HPDE6-E6E7 (cell line): ENCODE measurements around the gene NLRC5.
"Not testable (repeated sequence)": the region's sequence is repeated elsewhere in the genome, so short reads cannot be mapped to it uniquely, and the experiment has no call there.

Experiments
- DNase-seq: peaks from one replicate; pipeline ENCODE4 v3.0.0; 2011; ENCODE audit warnings: missing footprints; ENCODE audit errors: extremely low spot score

The NLRC5 gene

DNA sequence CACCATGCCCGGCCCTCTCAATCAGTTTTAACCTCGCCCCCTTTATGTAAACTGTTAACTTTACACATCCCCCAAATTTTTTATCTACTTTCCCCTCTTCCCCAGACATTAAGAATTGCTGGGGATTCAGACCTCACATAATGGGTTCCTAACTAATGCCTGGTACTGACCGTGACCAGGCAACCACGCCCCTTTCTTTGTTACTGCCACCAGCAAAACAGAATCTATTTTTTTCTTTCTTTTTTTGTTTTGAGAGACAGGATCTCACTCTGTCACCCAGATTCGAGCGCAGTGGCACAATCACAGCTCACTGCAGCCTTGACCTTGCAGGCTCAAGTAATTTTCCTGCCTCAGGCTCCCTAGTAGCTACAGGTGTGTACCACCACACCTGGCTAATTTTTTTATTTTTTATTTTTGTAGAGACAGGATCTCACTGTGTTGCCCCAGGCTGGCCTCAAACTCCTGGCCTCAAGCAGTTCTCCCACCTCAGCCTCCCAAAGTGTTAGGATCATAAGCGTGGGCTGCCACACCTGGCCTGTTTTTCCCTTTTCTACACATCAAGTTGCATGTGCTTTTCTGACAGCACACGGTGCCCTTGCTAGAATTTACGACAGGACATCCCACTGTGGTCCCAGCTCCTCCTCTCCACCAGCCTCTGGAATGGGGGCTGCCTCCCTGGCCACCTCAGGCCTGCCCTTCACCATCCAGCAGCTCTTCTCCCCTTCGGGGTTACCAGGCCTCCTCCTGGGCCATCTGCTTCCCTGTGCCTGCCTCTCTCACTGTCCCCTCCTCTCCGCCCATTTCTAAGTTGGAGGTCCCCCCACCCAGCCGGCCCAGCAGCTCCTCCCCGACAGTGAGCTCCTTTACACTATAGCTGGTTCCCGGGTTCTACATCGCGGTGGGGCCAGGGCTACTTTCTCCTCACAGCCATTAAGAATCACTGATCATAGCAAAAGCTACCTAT, 113.8 kb downstream of the NLRC5 start:
- DNase-seq = no peak

DNA sequence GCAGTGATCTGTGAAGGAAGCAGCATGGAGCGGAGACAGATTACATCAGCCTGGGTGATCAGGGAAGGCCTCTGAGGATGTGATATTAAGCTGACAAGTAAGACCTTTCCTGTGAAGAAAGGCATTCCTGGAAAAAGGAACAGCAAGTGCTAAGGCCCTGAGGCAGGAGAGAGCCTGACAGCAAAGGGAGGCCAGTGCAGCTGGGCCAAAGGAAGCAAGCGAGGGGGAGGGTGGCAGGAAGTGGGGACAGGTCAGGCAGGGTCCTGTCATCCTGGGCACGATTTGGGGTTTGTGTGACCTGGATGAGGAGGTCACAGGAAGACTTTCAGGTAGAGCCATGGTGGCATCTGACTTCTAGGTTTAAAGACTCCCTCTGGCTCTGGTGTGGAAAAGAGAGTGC, 115.3 kb downstream of the NLRC5 start:
- DNase-seq = no peak

DNA sequence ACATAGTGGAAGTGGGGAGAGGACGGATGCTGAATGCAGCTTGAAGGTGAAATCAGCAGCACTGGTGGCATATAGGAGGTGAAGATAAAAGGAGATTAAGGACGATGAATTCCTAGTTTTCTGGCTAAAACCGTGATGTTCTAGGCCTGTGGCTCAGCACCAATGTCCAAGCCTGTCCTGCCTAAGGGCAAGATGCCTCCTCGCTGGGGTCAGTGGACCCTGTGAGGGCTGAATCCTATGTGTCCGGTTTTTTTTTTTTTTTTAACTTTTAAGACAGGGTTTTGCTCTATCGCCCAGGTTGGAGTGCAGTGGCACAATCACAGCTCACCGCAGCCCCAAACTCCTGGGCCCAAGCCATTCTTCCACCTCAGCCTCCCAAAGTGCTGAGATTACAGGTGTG, 115.8 kb downstream of the NLRC5 start:
- no peak for DNase-seq

DNA sequence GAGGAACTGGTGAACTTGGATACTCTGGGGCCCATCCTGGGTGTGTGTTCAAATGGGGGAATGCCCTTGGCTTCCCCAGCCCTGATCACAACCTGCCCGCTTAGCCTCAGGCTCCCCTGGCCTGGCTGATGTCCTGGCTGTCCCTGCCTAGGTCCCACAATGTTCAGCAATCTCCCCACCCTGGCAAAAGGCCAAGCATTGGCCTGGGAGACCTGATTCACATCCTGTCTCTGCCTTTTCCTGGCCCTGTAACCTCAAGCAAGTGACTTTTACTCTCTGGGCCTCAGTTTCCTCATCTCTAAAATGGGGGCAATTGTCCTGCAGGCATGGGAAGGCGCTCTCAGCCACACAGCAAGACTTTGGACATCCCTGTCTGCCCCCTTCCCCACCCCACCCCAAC, 117.4 kb downstream of the NLRC5 start:
- DNase-seq = no peak

DNA sequence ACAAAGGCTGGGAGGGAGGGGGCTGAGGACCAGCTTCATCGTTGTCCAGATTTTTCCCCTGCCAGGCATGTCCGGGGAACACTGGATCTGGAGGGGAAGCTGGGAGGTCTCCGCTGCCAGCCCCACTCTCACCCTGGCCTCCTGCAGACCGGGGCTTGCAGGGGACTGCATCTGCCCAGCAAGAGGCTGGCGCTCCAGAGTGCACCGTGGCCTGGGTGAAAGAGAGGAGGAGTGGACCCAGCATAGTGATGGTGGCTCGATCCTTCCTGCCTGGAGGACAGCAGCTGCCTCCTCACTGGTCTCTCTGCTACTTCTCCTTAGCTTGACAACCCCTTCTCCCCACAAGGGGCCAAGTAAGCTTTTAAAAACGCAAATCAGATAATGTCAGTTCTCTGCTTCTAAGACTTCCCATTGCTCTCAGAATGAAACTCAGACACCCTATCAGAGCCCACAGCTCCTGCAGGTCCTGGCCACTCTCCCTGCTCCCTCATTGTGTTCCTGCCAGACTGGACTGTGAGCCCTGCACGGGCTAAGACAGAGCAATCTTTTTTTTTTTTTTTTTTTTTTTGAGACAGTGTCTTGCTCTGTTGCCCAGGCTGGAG, 118.1 kb downstream of the NLRC5 start:
- DNase-seq = no peak

DNA sequence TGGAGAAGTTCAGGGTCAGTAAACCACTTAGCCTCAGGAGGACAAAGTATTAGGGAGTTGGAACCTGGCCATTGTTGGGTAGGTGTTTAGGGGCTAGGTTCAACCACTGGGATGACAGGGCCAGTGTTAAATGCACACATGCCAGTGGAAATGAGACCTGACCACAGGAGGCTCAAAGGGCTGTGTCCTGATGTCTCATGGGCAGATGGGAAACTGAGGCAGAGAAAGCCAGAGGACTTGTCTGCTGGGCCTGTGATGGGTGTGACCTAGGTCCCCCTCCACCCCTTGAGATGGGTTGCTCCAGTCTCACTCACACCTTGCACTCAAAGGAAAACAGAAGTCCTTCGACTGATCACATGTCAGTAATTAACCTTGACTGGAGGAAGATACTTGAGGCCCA, 119.1 kb downstream of the NLRC5 start:
- no peak for DNase-seq

DNA sequence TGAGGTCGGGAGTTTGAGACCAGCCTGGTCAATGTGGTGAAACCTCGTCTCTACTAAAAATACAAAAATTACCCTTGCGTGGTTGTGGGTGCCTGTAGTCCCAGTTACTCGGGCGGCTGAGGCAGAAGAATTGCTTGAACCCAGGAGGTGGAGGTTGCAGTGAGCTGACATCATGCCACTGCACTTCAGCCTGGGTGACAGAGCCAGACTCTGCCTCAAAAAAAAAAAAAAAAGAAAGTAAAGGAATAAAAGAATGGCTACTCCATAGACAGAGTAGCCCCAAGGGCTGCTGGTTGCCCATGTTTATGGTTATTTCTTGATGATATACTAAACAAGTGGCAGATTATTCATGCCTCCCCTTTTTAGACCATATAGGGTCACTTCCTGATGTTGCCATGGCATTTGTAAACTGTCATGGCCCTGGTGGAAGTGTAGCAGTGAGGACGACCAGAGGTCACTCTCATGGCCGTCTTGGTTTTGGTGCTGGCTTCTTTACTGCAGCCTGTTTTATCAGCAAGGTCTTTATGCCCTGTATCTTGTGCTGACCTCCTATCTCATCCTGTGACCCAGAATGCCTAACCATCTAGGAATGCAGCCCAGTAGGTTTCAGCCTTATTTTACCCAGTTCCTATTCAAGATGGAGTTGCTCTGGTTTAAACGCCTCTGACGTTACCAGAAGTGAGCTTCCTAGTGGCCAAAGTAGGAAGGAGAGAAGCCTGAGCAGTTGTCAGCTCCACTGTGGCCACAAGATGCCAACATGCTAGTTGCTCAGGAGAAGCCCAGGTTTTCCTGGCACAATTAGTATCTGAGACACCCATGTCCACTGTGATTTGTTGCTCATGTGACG, 120.1 kb downstream of the NLRC5 start:
- not testable (repeated sequence) for DNase-seq

DNA sequence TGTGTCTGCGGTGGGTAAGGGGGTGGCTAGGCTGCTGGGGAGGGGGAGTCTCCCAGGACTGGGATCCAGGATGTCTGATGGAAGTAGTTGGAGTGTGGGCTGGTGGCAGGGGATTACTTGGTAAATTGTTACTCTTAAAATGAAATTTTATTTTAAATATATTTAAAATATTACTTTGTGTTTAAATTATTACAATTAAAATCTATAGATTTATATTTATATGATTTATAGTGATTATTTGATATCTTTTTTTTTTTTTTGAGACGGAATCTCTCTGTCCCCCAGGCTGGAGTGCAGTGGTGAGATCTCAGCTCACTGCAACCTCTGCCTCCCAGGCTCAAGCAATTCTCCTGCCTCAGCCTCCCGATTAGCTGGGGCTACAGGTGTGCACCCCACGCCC, 121.6 kb downstream of the NLRC5 start:
- DNase-seq = no peak

DNA sequence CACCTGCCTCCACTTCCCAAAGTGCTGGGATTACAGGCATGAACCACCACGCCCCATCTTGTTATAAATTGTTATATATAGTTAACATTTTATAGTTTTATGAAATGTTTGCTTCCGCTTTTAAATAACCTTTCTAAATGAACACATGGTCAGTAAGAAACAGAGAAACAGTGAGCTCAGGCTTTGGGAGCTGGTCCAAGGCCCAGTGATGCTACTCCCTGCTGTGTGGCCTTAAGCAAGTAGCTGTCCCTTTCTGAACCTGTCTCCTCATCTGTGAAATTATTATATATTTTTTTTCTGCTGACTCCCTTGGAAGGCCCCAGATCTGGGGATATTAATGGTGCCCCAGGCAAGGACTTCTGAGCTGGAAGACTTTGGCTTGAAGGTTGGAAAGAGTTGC, 122.1 kb downstream of the NLRC5 start:
- no peak for DNase-seq

DNA sequence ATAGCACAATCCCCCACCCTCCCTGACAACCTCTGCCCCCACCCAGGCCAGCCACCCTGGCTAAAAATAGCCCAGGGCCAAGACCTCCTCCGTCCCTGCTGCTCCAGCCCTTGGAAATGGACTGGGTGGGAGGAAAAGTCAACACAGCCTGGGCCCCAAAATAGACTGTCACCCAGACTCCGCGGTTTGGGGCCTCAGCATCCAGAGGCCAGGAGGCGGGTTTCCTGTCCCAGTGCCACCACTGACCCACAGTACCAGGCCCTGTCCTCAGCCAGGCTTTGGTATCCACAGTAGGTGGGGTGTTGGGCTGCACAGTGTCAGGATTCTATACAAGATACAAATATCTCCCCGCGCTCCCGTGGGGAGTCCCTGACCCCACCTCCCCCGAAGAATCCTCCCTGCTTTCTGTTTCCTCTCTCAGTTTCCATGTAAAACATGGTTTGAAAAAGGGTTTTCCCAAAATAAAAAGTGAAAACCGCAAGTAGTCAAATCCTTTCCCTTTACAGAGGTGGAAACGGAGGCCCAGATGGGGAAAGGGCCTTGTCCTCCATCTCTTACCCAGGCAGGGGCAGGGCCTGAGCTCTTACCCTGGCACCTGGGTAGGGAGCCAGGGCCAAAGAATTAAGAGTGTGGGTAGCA, 123.2 kb downstream of the NLRC5 start:
- no peak for DNase-seq

DNA sequence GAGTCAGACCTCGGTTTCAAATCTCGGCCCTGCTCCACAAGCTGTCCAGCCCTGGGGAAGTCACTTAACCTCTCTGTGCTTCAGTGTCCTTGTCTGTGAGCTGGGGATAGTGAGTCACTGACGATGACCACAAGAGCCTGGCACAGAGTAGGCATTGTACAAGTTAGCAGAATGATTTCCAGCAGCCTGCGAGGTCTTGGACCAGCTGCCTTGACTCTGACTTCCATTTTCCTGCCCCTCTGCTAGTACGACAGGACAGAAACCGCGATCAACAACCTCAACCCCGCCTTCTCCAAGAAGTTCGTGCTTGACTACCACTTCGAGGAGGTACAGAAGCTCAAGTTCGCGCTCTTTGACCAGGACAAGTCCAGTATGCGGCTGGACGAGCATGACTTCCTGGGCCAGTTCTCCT, 123.7 kb downstream of the NLRC5 start:
- DNase-seq = no peak

DNA sequence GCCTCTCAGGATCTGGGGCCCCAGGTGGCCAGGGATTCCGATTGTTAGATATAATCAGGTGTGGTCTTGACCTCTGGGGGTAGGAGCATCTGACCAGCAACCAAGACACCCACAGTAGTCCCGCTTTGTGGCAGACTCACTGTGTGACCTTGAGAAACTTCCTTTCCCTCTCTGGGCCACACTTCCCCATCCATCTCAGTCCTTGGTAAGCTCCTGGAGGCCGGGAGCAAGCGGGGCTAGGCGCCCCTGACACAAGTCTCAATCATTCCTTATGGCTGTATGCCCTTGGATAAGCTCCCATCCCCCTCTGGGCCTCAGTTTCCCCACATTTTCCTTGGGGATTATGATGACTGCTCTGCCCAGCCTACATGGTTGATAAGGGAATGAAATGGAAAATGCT, 124.3 kb downstream of the NLRC5 start:
- DNase-seq = no peak

DNA sequence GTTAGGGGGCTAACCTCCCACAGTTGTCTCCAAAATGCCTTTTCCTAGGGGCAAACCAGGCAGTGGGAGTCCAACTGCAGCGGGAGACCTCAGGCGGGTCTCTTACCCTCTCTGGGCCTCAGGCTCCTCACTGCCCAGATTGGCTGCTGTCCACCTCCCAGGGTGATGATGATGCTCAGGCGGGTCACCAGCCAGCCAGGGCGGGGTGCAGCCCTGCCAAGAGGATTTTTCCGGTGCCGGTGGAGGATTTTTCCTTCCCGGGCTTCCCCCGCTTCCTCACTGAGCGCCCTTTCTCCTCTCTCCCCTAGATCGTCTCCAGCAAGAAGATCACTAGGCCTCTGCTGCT, 125.8 kb downstream of the NLRC5 start:
- DNase-seq = no peak

DNA sequence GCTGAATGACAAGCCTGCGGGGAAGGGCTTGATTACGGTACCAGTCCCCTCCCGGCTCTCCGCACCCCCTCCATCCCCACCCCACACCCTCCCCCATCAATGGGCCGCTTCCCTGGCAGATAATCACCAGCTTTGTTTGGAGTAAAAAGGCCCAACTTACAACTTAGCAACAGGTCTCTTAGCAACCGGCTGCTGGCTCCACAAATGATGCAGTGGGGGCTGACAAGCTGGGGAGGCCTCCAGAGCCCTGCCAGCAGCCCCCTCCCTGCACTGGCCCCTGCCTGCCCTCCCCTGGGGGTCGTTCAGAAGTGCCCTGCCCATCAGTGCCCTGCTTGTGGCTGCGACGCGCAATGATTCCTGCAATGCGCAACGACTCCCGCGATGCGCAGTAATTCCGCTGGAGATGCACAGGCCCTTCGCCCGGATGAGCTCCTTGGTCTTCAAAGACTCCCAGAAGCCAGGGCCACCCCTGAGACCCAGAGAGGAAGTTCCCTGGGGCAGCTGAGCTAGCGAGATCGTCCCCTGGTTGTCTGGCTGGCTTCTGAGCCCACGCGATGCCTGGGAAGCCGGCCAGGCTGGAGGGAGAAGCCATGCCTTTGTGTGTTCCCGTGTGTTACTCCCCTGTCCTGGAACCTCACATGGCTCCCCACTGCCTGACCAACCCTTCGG, 126.3 kb downstream of the NLRC5 start:
- DNase-seq = no peak

DNA sequence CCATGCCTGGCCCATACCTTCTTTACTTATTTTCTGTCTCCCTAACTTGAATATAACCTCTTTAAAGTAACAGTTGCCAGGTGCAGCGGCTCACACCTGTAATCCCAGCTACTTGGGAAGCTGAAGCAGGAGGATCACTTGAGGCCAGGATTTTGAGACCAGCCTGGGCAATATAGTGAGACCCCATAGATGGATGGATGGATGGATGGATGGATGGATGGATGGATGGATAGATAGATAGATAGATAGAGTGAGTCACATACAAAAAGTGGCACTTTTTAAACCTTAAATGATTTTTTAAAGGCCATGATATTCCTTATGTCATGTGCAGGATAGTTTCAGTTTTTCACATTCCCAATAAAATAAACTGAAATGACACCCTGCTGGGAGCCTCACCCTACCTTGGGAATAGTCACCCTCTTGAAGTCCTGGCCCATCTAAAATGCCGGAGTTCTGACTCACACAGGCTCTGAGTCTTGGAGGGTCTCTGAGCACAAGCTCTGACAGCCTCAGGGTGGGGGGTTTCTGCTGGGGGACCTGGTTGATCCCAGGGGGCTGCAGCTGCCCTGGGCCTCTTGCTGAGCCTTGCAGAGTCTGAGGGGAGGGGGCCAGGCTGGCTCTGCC, 129.2 kb downstream of the NLRC5 start:
- DNase-seq = no peak

DNA sequence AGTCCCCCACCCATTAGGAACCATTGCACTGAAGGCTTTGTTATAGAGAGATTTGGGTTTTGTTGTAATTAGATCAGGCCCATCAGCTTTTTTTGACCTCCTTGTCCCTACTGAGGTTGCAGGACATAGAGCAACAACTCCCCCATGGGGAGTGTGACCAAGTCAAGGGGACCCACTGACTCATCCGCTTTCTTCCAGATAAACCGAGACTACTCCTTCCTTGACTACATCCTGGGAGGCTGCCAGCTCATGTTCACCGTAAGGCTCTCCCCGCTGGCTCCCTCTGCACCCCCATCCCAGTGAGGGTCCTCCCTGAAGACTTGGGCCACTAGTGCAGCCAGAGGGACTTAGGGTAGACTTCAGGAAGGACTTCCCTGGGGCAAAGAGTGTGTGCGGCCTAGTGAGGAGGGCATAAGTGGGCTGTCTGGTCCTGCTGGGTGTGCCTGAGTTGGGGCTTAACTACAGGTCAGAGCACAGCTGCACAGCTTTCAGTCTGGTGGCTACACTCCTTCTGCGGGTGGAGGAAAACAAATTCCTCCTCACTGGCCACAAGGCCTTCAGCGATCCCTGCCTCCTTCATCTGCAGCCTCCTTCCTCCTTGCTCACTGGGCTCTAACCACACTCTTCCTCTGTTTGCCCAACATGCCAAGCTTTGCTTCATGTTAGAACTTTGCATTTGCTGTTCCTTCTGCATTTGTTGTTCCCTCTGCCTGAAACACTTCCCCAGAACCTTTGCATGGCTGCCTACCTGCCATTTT, 134.0 kb downstream of the NLRC5 start:
- DNase-seq = no peak

DNA sequence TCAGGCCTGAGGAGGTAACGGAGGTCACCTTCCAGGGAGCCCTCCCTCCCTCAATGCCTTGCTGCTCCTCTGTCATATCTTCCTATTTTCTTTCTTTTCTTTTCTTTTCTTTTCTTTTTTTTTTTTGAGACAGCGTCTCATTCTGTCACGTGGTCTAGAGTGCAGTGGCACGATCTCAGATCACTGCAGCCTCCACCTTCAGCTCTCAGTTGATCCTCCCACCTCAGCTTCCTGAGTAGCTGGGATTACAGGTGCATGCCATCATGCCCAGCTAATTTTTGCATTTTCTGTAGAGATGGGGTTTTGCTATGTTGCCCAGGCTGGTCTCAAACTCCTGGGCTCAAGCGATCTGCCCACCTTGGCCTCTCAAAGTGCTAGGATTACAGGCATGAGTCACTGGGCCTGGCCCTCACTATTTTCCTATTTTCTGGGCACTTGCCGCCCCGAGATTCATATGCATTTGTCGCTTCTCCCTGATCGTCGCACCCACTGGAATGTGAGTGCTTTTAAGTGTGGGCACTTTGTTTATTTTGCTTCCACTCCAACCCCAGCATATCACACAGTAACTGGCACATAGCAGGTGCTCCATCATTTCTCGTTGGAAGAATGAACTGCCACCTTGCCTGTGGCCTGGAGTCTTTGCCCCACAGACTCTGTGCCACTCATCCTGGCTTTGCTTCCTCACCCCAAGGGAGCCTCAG, 134.8 kb downstream of the NLRC5 start:
- DNase-seq = no peak

DNA sequence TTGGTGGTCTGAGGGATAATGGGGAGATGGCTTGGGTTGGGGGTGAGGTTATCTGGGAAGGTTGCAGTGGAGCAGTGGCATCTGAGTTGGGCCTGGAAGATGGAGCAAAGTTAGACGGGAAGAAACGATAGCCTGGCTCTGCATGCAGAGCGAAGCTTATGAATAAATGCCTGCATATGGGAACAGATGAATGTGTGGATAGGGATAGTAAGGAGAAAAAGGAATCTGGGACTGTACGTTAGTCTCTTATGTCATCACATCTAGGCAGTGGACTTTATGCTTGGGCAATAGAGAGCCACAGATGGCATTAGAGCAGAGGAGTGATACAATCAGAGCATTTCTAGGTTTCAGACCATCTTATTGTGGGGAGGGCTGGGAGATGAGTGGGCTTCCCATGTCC, 136.0 kb downstream of the NLRC5 start:
- DNase-seq = no peak

DNA sequence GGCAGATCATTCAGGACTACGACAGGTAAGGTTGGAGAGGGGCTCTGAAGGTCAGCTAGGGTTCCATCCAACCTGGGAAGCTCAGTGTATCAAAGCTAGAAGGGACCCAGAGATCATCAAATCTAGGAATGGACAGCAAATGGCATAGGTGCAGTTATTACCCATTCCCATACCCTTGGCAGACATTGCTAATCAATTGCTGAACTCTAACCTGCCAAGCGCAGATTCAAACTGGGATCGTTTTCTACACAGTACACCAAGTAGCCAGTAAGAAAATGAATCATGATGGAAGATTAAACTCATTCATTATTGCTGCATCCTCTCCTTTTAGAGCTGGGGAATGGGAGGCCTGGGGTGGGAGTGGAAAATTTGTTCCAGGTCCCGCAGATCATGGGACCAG, 136.6 kb downstream of the NLRC5 start:
- DNase-seq = no peak

DNA sequence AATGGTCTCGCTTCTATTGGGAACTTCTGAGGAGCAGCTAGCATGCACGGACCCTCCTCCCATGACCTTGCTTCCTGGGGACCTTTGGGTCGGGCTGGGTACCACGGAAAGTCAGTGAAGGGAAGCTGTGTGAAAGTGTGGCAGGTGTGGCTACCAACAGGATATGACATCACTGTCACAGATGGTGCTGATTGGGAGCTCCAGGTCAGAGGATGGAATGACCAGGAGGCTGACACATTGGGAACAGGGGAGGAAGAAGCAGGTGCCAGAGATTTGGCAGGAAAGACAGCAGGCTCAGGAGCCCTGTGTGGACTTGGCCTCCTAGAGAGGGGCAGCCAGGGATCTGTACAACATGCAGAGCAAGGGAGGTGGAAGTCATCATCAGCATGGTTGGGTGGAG, 137.1 kb downstream of the NLRC5 start:
- DNase-seq = no peak
